HepG2 (cell line): Measurements from ENCODE around the gene MTA1. TPM values are rescaled to one million over a fixed set of nuclear protein-coding genes. Genes with fewer than 3 reads are reported as not detected.

ENCODE experiments used
- CTCF ChIP-seq: sonication (generic); formaldehyde crosslinking; IDR thresholded peaks from 2 replicates; pipeline ENCODE4 v1.5.0; 2020; ENCODE audit warnings: mild to moderate bottlenecking, missing genetic modification reagents, moderate library complexity
- E2F5 ChIP-seq: sonication (generic); formaldehyde crosslinking; conservative IDR thresholded peaks from 2 replicates; pipeline ENCODE4 v1.4.0; 2020; ENCODE audit warnings: missing genetic modification reagents
- HMGA1 ChIP-seq: sonication (generic); formaldehyde crosslinking; conservative IDR thresholded peaks from 2 replicates; pipeline ENCODE4 v1.4.0; 2020; ENCODE audit warnings: missing genetic modification reagents
- NFE2 ChIP-seq: sonication (generic); formaldehyde crosslinking; IDR thresholded peaks from 2 replicates; pipeline ENCODE4 v1.4.0; 2020; ENCODE audit warnings: missing genetic modification reagents
- PCBP1 ChIP-seq: fragments of 200-400 bp; formaldehyde crosslinking; IDR thresholded peaks from 2 replicates; pipeline ENCODE4 v1.6.1; 2017; ENCODE audit warnings: mild to moderate bottlenecking, low read depth, low read length, borderline replicate concordance
- POGZ ChIP-seq: sonication (generic); formaldehyde crosslinking; IDR thresholded peaks from 2 replicates; pipeline ENCODE4 v1.4.0; 2020; ENCODE audit warnings: mild to moderate bottlenecking, missing genetic modification reagents
- RELA ChIP-seq: sonication (generic); formaldehyde crosslinking; IDR thresholded peaks from 2 replicates; pipeline ENCODE4 v1.4.0; 2020; ENCODE audit warnings: missing genetic modification reagents
- SNRNP70 ChIP-seq: fragments of 200-400 bp; formaldehyde crosslinking; IDR thresholded peaks from 2 replicates; pipeline ENCODE4 v1.6.1; 2017; ENCODE audit warnings: mild to moderate bottlenecking, low read depth, low read length, moderate library complexity
- ZBTB49 ChIP-seq: sonication (generic); formaldehyde crosslinking; IDR thresholded peaks from 2 replicates; pipeline ENCODE4 v1.4.0; 2020; ENCODE audit warnings: missing genetic modification reagents, borderline replicate concordance
- ZBTB7A ChIP-seq: sonication (generic); formaldehyde crosslinking; IDR thresholded peaks from 2 replicates; pipeline ENCODE4 v1.8.0; 2022; ENCODE audit warnings: mild to moderate bottlenecking, missing genetic modification reagents
- ZHX2 ChIP-seq, 2 experiments: sonication (generic) in 1 of 2; formaldehyde crosslinking in 1 of 2; IDR thresholded peaks; 2 replicates each; pipeline versions ENCODE4 v1.6.1 to v1.9.0; 2014 to 2022; ENCODE audit warnings: antibody characterized with exemption in 1 of 2, borderline replicate concordance in 1 of 2, inconsistent platforms in 1 of 2, low read depth in 1 of 2, missing genetic modification reagents in 1 of 2
- ZNF225 ChIP-seq: sonication (generic); formaldehyde crosslinking; IDR thresholded peaks from 2 replicates; pipeline ENCODE4 v1.4.0; 2020; ENCODE audit warnings: mild to moderate bottlenecking, missing genetic modification reagents
- ZNF256 ChIP-seq: sonication (generic); formaldehyde crosslinking; conservative IDR thresholded peaks from 2 replicates; pipeline ENCODE4 v1.4.0; 2020; ENCODE audit warnings: missing genetic modification reagents
- ZNF615 ChIP-seq: sonication (generic); formaldehyde crosslinking; IDR thresholded peaks from 2 replicates; pipeline ENCODE4 v1.5.0; 2020; ENCODE audit warnings: mild to moderate bottlenecking, missing genetic modification reagents, borderline replicate concordance
- ZNF644 ChIP-seq: IDR thresholded peaks from 2 replicates; pipeline ENCODE4 v1.6.1; 2016; ENCODE audit warnings: low read depth
- polyA plus RNA-seq, 8 experiments: library from polyadenylated mRNA; depleted of rRNA in 3 of 8; stranded (reverse) in 7 of 8; unstranded in 1 of 8; fragments of >200 nt; fragmentation: Illumina TruSeq in 4 of 8; extraction: Trizol in 4 of 8; gene quantifications; 2 replicates each; pipeline versions ENCODE4 v1.2.1 to v1.2.3, GENCODE V29; 2011 to 2016; ENCODE audit warnings: low read depth in 4 of 8, missing spikeins in 1 of 8, mixed read lengths in 1 of 8; ENCODE audit not compliant: insufficient read depth in 1 of 8
- total RNA-seq, 5 experiments: library from RNA; depleted of rRNA; stranded (reverse); fragments of >200 nt; fragmentation: Illumina TruSeq; extraction: Trizol; gene quantifications; 2 replicates each; pipeline ENCODE4 v1.2.3, GENCODE V29; 2016; ENCODE audit warnings: low read depth in 1 of 5

Gene MTA1
- total and polyA plus RNA-seq, 2 of the 13 experiments (the other 11 are each of a cell fraction or from before 2014, with no cell fraction given) = 35.2 to 85.8 TPM

GRCh38 chr14:105480807-105481801 lies 61.5 kb downstream of the MTA1 start (continued):
- TF ChIP-seq E2F5 (CRISPR knock-in tag) (no peak), RELA (CRISPR knock-in tag) (no peak), SNRNP70 (no peak), ZNF615 (CRISPR knock-in tag) (no peak), ZNF644 (peak; percentile 51; the same call in 1 of the 2 replicates), POGZ (CRISPR knock-in tag) (no peak), CTCF (CRISPR knock-in tag) (peak; percentile 99), ZBTB49 (peak; percentile 67; the same call in 1 of the 2 replicates), ZNF225 (peak; percentile 49; the same call in 1 of the 2 replicates), HMGA1 (CRISPR knock-in tag) (no peak), ZHX2 (IDR thresholded peaks at IDR 0.05; ENCODE audit: low read depth) (no peak), ZHX2 (CRISPR knock-in tag; IDR thresholded peaks at IDR 0.05; ENCODE audit: borderline replicate concordance) (no peak), NFE2 (CRISPR knock-in tag) (no peak), ZNF256 (CRISPR knock-in tag) (no peak), ZBTB7A (CRISPR knock-in tag) (no peak), PCBP1 (no peak)
